Measurements from ENCODE around the gene FBXO47.
"Not testable (repeated sequence)": the region's sequence is repeated elsewhere in the genome, so short reads cannot be mapped to it uniquely, and the experiment has no call there.

DNA sequence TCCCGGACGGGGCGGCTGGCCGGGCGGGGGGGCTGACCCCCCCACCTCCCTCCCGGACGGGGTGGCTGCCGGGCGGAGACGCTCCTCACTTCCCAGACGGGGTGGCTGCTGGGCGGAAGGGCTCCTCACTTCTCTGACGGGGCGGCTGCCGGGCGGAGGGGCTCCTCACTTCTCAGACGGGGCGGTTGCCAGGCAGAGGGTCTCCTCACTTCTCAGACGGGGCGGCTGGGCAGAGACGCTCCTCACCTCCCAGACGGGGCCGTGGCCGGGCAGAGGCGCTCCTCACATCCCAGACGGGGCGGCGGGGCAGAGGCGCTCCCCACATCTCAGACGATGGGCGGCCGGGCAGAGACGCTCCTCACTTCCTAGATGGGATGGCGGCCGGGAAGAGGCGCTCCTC lies 36.4 kb downstream of the FBXO47 start:
- TF ChIP-seq, protein P1, sequence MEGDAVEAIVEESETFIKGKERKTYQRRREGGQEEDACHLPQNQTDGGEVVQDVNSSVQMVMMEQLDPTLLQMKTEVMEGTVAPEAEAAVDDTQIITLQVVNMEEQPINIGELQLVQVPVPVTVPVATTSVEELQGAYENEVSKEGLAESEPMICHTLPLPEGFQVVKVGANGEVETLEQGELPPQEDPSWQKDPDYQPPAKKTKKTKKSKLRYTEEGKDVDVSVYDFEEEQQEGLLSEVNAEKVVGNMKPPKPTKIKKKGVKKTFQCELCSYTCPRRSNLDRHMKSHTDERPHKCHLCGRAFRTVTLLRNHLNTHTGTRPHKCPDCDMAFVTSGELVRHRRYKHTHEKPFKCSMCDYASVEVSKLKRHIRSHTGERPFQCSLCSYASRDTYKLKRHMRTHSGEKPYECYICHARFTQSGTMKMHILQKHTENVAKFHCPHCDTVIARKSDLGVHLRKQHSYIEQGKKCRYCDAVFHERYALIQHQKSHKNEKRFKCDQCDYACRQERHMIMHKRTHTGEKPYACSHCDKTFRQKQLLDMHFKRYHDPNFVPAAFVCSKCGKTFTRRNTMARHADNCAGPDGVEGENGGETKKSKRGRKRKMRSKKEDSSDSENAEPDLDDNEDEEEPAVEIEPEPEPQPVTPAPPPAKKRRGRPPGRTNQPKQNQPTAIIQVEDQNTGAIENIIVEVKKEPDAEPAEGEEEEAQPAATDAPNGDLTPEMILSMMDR (IDR thresholded peaks at IDR 0.05; ENCODE audit: extremely low read depth in 1 of 2, insufficient read depth in 1 of 2, low read depth in 1 of 2, low read length in 2 of 2) = not testable (repeated sequence)
- TF ChIP-seq EZH2 (IDR thresholded peaks at IDR 0.05; ENCODE audit: borderline replicate concordance, low read depth, low read length, severe bottlenecking) = not testable (repeated sequence)

Measured in endothelial cell of umbilical vein (primary cell).